K562 (cell line): ENCODE results near the gene COL20A1. TPM values are rescaled to one million over a fixed set of nuclear protein-coding genes. Genes with fewer than 3 reads are reported as not detected.

ENCODE experiments used
- ATAC-seq: fragments of 200-7000 bp; cut with Tn5 transposase; 3 replicates; pipeline ENCODE4 v1.9.1; 2020; ENCODE audit warnings: moderate library complexity
- BruUV-seq: library from RNA; stranded (reverse); fragments of 400-500 nt; replicated peaks from 2 replicates; lab custom pipeline; 2021; lab: Mats Ljungman, UMichigan
- CTCF ChIA-PET: fragments of 300-600 bp; formaldehyde crosslinking; extraction: SDS; loops from one replicate; lab custom pipeline; 2021; ENCODE audit warnings: low intra/inter-chr PET ratio; lab: Yijun Ruan, JAX
- POLR2A ChIA-PET: fragments of 300-600, 350-650 bp; sonication (Branson Sonifier 250); formaldehyde crosslinking; extraction: SDS; loops from one replicate; lab custom pipeline; 2021; ENCODE audit warnings: antibody characterized with exemption, inconsistent platforms; lab: Yijun Ruan, JAX
- DNase-seq, 4 experiments: peaks; one replicate each; pipeline versions ENCODE4 v3.0.0 to v3.0.0-alpha.2; 2011 to 2018; ENCODE audit warnings: low spot score in 3 of 4, mixed read lengths in 3 of 4; ENCODE audit errors: extremely low read depth in 1 of 4
- FAIRE-seq: peaks from 2 replicates; lab custom pipeline; 2011; peaks lifted over from hg19 to GRCh38; lab: Jason Lieb, UNC
- H2AFZ ChIP-seq: 2 replicates; pipeline ENCODE4 v1.6.0; 2011; ENCODE audit warnings: low read depth, low read length, control low read depth, inconsistent platforms
- H3K27ac ChIP-seq: fragments of 200-600 bp; 3 replicates; pipeline ENCODE4 v1.8.0; 2011; ENCODE audit warnings: low read depth, mild to moderate bottlenecking, control low read depth, inconsistent platforms, low read length, moderate library complexity, mixed read lengths; ENCODE audit errors: extremely low read depth
- H3K27me3 ChIP-seq, 2 experiments: fragments of 300-600 bp in 1 of 2; 2 replicates in 1 of 2; 3 replicates in 1 of 2; pipeline versions ENCODE4 v1.6.0 to v1.8.0; 2011; ENCODE audit warnings: inconsistent platforms in 2 of 2, low read length in 2 of 2, mild to moderate bottlenecking in 1 of 2, mixed read lengths in 1 of 2, moderate library complexity in 1 of 2; ENCODE audit not compliant: control insufficient read depth in 2 of 2, insufficient read depth in 2 of 2
- H3K36me3 ChIP-seq: fragments of 300-600 bp; 3 replicates; pipeline ENCODE4 v1.8.0; 2011; ENCODE audit warnings: mild to moderate bottlenecking, low read length, inconsistent platforms; ENCODE audit not compliant: control insufficient read depth, insufficient read depth
- H3K4me1 ChIP-seq, 2 experiments: fragments of 200-600 bp in 1 of 2; replicated peaks in 1 of 2; 2 replicates in 1 of 2; 3 replicates in 1 of 2; pipeline versions ENCODE4 v1.5.1 to v1.8.0; 2011; ENCODE audit warnings: inconsistent platforms in 2 of 2, low read length in 2 of 2, mild to moderate bottlenecking in 1 of 2, mixed read lengths in 1 of 2, moderate library complexity in 1 of 2; ENCODE audit not compliant: control insufficient read depth in 2 of 2, insufficient read depth in 2 of 2
- H3K4me2 ChIP-seq: 2 replicates; pipeline ENCODE4 v1.6.1; 2011; ENCODE audit warnings: low read length, control low read depth, inconsistent platforms, mixed read lengths; ENCODE audit not compliant: insufficient read depth
- H3K4me3 ChIP-seq: fragments of 200-600 bp; sonication (generic), shearing (Covaris generic); 2 replicates; pipeline ENCODE4 v1.5.1; 2016; ENCODE audit warnings: control low read depth, inconsistent platforms
- H3K79me2 ChIP-seq: fragments of 200-600 bp; 3 replicates; pipeline ENCODE4 v1.8.0; 2011; ENCODE audit warnings: low read length, inconsistent platforms; ENCODE audit not compliant: control insufficient read depth, insufficient read depth
- H3K9ac ChIP-seq, 2 experiments: 2 replicates each; pipeline versions ENCODE4 v1.6.0 to v1.6.1; 2011; ENCODE audit warnings: low read depth in 2 of 2, low read length in 2 of 2, control low read depth in 1 of 2, inconsistent platforms in 1 of 2, mild to moderate bottlenecking in 1 of 2, mixed read lengths in 1 of 2; ENCODE audit not compliant: insufficient read depth in 1 of 2
- H3K9me1 ChIP-seq: one replicate; pipeline ENCODE4 v1.6.0; 2011; ENCODE audit warnings: inconsistent platforms, mild to moderate bottlenecking, low read length, moderate library complexity; ENCODE audit not compliant: control insufficient read depth, insufficient read depth
- H3K9me3 ChIP-seq: replicated peaks from 2 replicates; pipeline ENCODE4 v1.5.1; 2011; ENCODE audit warnings: low read depth, low read length, inconsistent platforms; ENCODE audit not compliant: control insufficient read depth, insufficient read depth
- H4K20me1 ChIP-seq: replicated peaks from 2 replicates; pipeline ENCODE4 v1.6.1; 2011; ENCODE audit warnings: low read length, inconsistent platforms, mixed read lengths; ENCODE audit not compliant: control insufficient read depth, insufficient read depth
- SAFB2 ChIP-seq: fragments of 200-400 bp; formaldehyde crosslinking; IDR thresholded peaks from 2 replicates; pipeline ENCODE4 v1.6.1; 2018; ENCODE audit warnings: borderline replicate concordance, low read length, low read depth, moderate library complexity; ENCODE audit not compliant: severe bottlenecking
- STAG1 ChIP-seq: sonication (generic); formaldehyde crosslinking; IDR thresholded peaks from 2 replicates; pipeline ENCODE4 v1.5.0; 2020; ENCODE audit warnings: missing genetic modification reagents, borderline replicate concordance
- ZNF551 ChIP-seq: fragments of 250-450 bp; sonication (Bioruptor Pico); IDR thresholded peaks from 2 replicates; pipeline ENCODE4 v1.5.0; 2021; ENCODE audit warnings: mild to moderate bottlenecking, moderate library complexity
- ZNF586 ChIP-seq: fragments of 450-650 bp; formaldehyde crosslinking; conservative IDR thresholded peaks from 2 replicates; pipeline ENCODE4 v1.4.0; 2020; ENCODE audit warnings: mild to moderate bottlenecking, moderate library complexity
- WGBS: fragments of 100-300 bp; shearing (Covaris generic); methylation state at CpG from one replicate; pipeline ENCODE4 v1.1.6; 2016; ENCODE audit warnings: low coverage, mixed read lengths; ENCODE audit not compliant: insufficient coverage; ENCODE audit errors: missing lambda C conversion rate; 5-methylcytosine and 5-hydroxymethylcytosine counted together
- in situ Hi-C: fragments of 300-500 bp; cut with MboI; formaldehyde crosslinking; loops from 4 replicates; pipeline ENCODE4 v1.15.0; 2018; ENCODE audit warnings: inconsistent platforms, mixed read lengths
- intact Hi-C: fragments of 100-400 bp; cut with micrococcal nuclease; formaldehyde crosslinking; loops from 2 replicates; pipeline ENCODE4 v1.14.2; 2022
- polyA plus RNA-seq, 8 experiments: library from polyadenylated mRNA; depleted of rRNA in 4 of 8; stranded (reverse) in 5 of 8; unstranded in 3 of 8; fragments of >200 nt; fragmentation: Nextera tagmentation in 2 of 8; fragmentation: Illumina TruSeq in 1 of 8; extraction: Ambion mirVana in 2 of 8; extraction: Trizol in 1 of 8; gene quantifications; 2 replicates each; pipeline versions ENCODE4 v1.2.1 to v1.2.3, GENCODE V29; 2011 to 2014; ENCODE audit warnings: inconsistent platforms in 1 of 8, missing spikeins in 1 of 8
- total RNA-seq, 7 experiments: library from RNA; depleted of rRNA in 6 of 7; stranded (reverse); fragments of >200 nt in 6 of 7; fragmentation: Illumina TruSeq in 2 of 7; extraction: Trizol in 2 of 7; gene quantifications; 2 replicates each; pipeline versions ENCODE4 v1.2.1 to v1.2.3, GENCODE V29; 2011 to 2021; ENCODE audit warnings: low replicate concordance in 1 of 7
- TF ChIP-seq, protein P1 (sequence below): fragments of 450-650 bp; formaldehyde crosslinking; IDR thresholded peaks from 2 replicates; pipeline ENCODE4 v1.4.0; 2020; ENCODE audit warnings: mild to moderate bottlenecking, moderate library complexity
- TF ChIP-seq, protein P2 (sequence below): fragments of 250-450 bp; sonication (Bioruptor Pico); IDR thresholded peaks from 2 replicates; pipeline ENCODE4 v1.5.0; 2021
- TF ChIP-seq, protein P3 (sequence below): fragments of 450-650 bp; IDR thresholded peaks from 2 replicates; pipeline ENCODE4 v1.6.1; 2016

The COL20A1 gene
- total and polyA plus RNA-seq, 9 of the 15 experiments (the other 6 are each of a cell fraction or from before 2014, with no cell fraction given), result not detected

DNA sequence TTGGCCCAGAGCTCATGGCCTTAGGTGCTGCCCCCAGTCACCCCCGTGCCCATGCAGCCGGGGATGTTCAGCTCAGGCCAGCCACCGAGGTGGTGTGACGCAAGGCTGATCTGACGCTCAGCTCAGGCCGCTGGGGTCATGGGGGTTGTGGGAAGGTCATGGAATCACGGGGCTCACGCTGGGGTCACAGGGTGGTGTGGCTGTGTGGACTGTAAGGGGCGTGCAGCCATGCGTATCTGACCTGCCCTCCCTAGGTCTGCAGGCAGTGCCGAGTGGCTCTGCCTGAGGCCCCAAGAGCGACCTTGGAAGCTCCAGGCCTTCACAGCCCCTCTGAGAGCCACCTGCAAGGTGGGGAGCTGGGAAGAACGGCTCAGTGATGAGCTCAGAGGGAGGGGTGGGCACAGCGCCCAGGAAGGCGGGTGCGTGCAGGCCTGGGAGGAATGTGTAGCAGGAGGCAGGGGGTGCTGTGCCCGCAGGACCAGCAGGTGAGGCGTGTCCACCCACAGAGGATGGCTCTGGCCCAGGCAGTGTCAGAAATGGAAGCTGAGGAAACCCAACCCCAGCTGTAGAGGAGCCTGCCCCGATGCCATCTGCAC is 40.4 kb downstream of the COL20A1 start:
- no peak overlapping the region for H3K9ac ChIP-seq
- DNase-seq (no peak), FAIRE-seq (no peak), ATAC-seq (no peak)
- no TSS peak for BruUV-seq
- no peaks in the 10 kb centered on the region for H4K20me1 ChIP-seq
- H3K27me3 ChIP-seq, result peaks cover 3 to 21% of the 10 kb centered on the region in 2 experiments; a peak in 3 of 5 replicates
- H3K9me1 ChIP-seq, result no peaks in the 10 kb centered on the region
- peaks cover 0 to 16% of the 10 kb centered on the region in 2 experiments; a peak in 1 of 5 replicates for H3K4me1 ChIP-seq
- intact Hi-C loops (no loop called here), in situ Hi-C loops (no loop called here)
- no peak overlapping the region for H2AFZ ChIP-seq
- H3K27ac ChIP-seq, result no peak overlapping the region
- no peak overlapping the region for H3K4me2 ChIP-seq
- POLR2A ChIA-PET, result no interaction called here
- CTCF ChIA-PET, result no interaction called here
- H3K9me3 ChIP-seq, result peaks cover 7% of the 10 kb centered on the region; the same call in 1 of the 2 replicates
- 26% methylated on average over 19 of the region's 19 CpGs for WGBS
- no peaks in the 10 kb centered on the region for H3K36me3 ChIP-seq
- no peak overlapping the region for H3K4me3 ChIP-seq
- H3K79me2 ChIP-seq, result no peaks in the 10 kb centered on the region
- TF ChIP-seq, protein P1, sequence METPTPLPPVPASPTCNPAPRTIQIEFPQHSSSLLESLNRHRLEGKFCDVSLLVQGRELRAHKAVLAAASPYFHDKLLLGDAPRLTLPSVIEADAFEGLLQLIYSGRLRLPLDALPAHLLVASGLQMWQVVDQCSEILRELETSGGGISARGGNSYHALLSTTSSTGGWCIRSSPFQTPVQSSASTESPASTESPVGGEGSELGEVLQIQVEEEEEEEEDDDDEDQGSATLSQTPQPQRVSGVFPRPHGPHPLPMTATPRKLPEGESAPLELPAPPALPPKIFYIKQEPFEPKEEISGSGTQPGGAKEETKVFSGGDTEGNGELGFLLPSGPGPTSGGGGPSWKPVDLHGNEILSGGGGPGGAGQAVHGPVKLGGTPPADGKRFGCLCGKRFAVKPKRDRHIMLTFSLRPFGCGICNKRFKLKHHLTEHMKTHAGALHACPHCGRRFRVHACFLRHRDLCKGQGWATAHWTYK, result no peak
- TF ChIP-seq SAFB2 (no peak), ZNF551 (CRISPR knock-in tag) (no peak), ZNF586 (CRISPR knock-in tag) (no peak), STAG1 (CRISPR knock-in tag) (no peak)
- TF ChIP-seq, protein P2, sequence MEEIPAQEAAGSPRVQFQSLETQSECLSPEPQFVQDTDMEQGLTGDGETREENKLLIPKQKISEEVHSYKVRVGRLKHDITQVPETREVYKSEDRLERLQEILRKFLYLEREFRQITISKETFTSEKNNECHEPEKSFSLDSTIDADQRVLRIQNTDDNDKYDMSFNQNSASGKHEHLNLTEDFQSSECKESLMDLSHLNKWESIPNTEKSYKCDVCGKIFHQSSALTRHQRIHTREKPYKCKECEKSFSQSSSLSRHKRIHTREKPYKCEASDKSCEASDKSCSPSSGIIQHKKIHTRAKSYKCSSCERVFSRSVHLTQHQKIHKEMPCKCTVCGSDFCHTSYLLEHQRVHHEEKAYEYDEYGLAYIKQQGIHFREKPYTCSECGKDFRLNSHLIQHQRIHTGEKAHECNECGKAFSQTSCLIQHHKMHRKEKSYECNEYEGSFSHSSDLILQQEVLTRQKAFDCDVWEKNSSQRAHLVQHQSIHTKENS (CRISPR knock-in tag), result no peak
- TF ChIP-seq, protein P3, sequence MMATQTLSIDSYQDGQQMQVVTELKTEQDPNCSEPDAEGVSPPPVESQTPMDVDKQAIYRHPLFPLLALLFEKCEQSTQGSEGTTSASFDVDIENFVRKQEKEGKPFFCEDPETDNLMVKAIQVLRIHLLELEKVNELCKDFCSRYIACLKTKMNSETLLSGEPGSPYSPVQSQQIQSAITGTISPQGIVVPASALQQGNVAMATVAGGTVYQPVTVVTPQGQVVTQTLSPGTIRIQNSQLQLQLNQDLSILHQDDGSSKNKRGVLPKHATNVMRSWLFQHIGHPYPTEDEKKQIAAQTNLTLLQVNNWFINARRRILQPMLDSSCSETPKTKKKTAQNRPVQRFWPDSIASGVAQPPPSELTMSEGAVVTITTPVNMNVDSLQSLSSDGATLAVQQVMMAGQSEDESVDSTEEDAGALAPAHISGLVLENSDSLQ, result no peak
